ENCODE measurements around the gene HDAC7.
A peak's percentile ranks its signal among the peaks of the same experiment; 100 is the strongest.

Gene HDAC7

DNA sequence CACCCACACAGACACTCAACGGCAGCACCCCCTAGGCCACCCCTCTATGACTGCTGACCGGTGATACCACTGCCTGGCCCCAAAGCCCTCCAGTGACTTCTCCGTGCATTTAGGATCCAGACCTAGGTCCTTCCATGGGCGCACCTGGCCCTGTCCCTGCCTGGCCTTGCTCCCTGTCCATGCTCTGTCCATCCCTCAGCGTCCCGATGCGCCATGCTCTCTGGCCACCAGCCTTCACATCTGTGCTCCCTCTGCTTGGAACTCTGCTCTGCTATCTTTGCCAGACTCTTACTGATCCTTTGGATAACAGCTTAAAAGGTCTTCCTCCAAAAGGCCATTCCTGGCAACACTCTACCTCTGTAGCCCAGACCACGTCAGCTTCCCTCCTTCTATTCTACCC, 25.4 kb upstream of the HDAC7 start:
- TF ChIP-seq FOXM1 (IDR thresholded peaks at IDR 0.05; ENCODE audit: borderline replicate concordance, low read depth) (no peak), ZBTB7A (IDR thresholded peaks at IDR 0.05; ENCODE audit: low read depth) (no peak), CREB1 (IDR thresholded peaks at IDR 0.05; ENCODE audit: low read depth) (no peak), TAF1 (IDR thresholded peaks at IDR 0.05; ENCODE audit: low read depth) (no peak), TEAD4 (IDR thresholded peaks at IDR 0.05) (no peak), EP300 (IDR thresholded peaks at IDR 0.05; ENCODE audit: borderline replicate concordance) (no peak), RAD21 (IDR thresholded peaks at IDR 0.05; ENCODE audit: low read depth) (no peak), NFIC (IDR thresholded peaks at IDR 0.05) (no peak), CEBPB (IDR thresholded peaks at IDR 0.05) (no peak), YY1 (IDR thresholded peaks at IDR 0.05; ENCODE audit: low read depth) (no peak), EGR1 (IDR thresholded peaks at IDR 0.05) (no peak), TCF12 (IDR thresholded peaks at IDR 0.05; ENCODE audit: low read depth) (no peak)
- TF ChIP-seq, protein P1, sequence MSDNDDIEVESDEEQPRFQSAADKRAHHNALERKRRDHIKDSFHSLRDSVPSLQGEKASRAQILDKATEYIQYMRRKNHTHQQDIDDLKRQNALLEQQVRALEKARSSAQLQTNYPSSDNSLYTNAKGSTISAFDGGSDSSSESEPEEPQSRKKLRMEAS (IDR thresholded peaks at IDR 0.05): no peak
- TF ChIP-seq, protein P2, sequence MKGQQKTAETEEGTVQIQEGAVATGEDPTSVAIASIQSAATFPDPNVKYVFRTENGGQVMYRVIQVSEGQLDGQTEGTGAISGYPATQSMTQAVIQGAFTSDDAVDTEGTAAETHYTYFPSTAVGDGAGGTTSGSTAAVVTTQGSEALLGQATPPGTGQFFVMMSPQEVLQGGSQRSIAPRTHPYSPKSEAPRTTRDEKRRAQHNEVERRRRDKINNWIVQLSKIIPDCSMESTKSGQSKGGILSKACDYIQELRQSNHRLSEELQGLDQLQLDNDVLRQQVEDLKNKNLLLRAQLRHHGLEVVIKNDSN (IDR thresholded peaks at IDR 0.05): no peak
- TF ChIP-seq, protein P3, sequence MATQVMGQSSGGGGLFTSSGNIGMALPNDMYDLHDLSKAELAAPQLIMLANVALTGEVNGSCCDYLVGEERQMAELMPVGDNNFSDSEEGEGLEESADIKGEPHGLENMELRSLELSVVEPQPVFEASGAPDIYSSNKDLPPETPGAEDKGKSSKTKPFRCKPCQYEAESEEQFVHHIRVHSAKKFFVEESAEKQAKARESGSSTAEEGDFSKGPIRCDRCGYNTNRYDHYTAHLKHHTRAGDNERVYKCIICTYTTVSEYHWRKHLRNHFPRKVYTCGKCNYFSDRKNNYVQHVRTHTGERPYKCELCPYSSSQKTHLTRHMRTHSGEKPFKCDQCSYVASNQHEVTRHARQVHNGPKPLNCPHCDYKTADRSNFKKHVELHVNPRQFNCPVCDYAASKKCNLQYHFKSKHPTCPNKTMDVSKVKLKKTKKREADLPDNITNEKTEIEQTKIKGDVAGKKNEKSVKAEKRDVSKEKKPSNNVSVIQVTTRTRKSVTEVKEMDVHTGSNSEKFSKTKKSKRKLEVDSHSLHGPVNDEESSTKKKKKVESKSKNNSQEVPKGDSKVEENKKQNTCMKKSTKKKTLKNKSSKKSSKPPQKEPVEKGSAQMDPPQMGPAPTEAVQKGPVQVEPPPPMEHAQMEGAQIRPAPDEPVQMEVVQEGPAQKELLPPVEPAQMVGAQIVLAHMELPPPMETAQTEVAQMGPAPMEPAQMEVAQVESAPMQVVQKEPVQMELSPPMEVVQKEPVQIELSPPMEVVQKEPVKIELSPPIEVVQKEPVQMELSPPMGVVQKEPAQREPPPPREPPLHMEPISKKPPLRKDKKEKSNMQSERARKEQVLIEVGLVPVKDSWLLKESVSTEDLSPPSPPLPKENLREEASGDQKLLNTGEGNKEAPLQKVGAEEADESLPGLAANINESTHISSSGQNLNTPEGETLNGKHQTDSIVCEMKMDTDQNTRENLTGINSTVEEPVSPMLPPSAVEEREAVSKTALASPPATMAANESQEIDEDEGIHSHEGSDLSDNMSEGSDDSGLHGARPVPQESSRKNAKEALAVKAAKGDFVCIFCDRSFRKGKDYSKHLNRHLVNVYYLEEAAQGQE (IDR thresholded peaks at IDR 0.05; ENCODE audit: low read depth): no peak

DNA sequence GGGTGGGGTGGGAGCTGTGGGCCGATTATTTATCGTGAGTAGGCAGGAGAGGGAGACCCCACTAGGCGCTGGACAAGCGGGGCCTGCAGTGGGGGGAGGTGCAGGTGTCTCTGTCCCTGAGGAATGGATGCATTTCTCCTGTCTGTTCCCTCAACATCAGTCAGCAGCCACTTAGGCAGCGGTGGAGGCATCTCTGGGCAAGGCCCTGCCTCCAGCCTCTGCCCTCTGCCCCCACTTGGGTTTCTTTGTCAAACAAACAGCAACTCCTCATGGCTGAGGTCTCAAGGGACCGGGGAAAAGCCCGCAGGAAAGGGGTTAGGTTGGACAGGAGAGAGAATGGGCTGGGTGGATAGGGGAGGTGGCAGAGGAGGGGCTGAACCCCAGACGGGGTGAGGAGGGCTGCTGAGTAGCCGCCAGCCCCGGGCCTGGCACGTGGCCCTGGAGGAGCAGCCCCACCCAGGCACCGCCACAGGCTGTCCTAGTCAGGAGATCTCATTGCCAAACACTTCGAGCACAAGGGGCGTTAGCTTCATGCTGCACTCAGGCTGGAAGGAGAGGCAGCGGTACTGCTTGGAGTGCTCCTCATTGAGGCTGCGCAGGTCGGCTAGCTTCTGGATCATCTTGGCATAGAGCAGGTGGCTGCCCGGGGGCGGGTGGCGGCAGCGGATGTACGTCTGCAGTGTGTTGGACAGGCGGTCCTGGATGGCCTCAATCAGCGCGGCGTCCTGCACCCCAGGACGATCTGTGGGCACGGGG, 24.7 kb upstream of the HDAC7 start:
- TF ChIP-seq, protein P2 (IDR thresholded peaks at IDR 0.05): no peak
- TF ChIP-seq EP300 (IDR thresholded peaks at IDR 0.05; ENCODE audit: borderline replicate concordance) (no peak), TEAD4 (IDR thresholded peaks at IDR 0.05) (no peak), CEBPB (IDR thresholded peaks at IDR 0.05) (no peak), NFIC (IDR thresholded peaks at IDR 0.05) (no peak), CREB1 (IDR thresholded peaks at IDR 0.05; ENCODE audit: low read depth) (no peak), YY1 (IDR thresholded peaks at IDR 0.05; ENCODE audit: low read depth) (no peak), TAF1 (IDR thresholded peaks at IDR 0.05; ENCODE audit: low read depth) (no peak), EGR1 (IDR thresholded peaks at IDR 0.05) (no peak), ZBTB7A (IDR thresholded peaks at IDR 0.05; ENCODE audit: low read depth) (no peak), RAD21 (IDR thresholded peaks at IDR 0.05; ENCODE audit: low read depth) (no peak), TCF12 (IDR thresholded peaks at IDR 0.05; ENCODE audit: low read depth) (no peak), FOXM1 (IDR thresholded peaks at IDR 0.05; ENCODE audit: borderline replicate concordance, low read depth) (no peak)
- TF ChIP-seq, protein P3 (IDR thresholded peaks at IDR 0.05; ENCODE audit: low read depth): no peak
- TF ChIP-seq, protein P1 (IDR thresholded peaks at IDR 0.05): no peak

DNA sequence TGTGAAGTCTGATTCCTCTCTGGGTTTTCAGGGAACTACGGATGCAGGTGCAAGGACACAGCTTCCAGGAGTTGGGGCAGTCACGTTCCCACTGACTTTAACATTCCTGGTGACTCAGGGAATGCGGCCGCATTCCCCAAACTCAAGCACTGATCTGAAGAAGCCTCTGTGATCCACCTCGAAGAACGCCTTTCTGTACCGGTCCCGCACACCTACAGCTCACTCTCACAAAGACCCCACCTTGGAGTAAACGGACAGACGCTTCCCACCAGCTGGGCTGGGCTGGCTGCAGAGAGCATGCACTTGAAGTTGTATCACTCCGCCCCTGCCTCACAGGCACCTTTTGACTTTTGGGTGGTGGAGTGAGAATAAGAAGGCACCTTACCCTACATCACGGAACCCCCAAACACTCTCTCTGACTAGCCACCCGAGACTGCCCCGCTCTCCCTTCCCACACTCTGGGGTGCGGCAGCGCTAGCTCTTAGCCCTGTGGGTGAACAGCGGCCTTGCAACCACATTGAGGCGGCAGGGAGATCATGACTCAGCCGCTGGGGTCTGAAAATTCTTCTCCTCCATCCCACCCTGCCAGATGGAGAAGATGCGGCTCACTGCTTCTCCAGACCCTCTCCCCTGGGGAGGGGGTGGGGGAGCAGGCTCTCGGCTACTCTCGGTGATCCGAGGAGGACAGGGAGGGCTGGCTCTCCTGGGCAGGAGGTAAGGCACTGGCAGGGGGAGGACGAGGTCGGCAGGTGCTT, 23.7 kb upstream of the HDAC7 start:
- TF ChIP-seq, protein P2 (IDR thresholded peaks at IDR 0.05): no peak
- TF ChIP-seq EGR1 (IDR thresholded peaks at IDR 0.05): no peak
- peak; percentile 44; the same call in 1 of the 2 replicates for TF ChIP-seq TEAD4 (IDR thresholded peaks at IDR 0.05)

DNA sequence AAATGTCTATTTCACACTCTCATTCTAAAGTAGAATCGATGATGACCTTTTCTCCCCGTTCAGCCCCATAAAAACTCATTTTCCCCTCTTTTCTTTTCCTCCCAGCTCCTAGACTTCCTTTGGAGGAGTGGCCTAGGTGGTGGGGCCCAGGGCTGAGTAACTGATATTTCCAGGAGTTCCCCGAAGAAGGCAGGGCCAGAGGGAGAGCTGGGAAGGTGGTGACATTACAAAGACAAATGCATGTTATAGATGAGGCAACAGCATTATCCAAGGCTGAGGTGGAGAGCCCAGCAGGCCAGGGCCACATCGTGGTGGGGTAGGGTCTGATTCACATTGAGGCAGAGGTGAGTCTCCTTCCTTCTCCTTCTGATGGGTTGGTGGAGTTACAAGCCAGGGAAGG, 22.2 kb upstream of the HDAC7 start:
- TF ChIP-seq NFIC (IDR thresholded peaks at IDR 0.05) (no peak), RAD21 (IDR thresholded peaks at IDR 0.05; ENCODE audit: low read depth) (no peak), EP300 (IDR thresholded peaks at IDR 0.05; ENCODE audit: borderline replicate concordance) (no peak), YY1 (IDR thresholded peaks at IDR 0.05; ENCODE audit: low read depth) (no peak), EGR1 (IDR thresholded peaks at IDR 0.05) (no peak), FOXM1 (IDR thresholded peaks at IDR 0.05; ENCODE audit: borderline replicate concordance, low read depth) (no peak), ZBTB7A (IDR thresholded peaks at IDR 0.05; ENCODE audit: low read depth) (no peak), TEAD4 (IDR thresholded peaks at IDR 0.05) (no peak)
- TF ChIP-seq, protein P3 (IDR thresholded peaks at IDR 0.05; ENCODE audit: low read depth): no peak
- TF ChIP-seq, protein P1 (IDR thresholded peaks at IDR 0.05): no peak
